Measurements from ENCODE around the gene NRIP3.

- TF ChIP-seq, protein P1, sequence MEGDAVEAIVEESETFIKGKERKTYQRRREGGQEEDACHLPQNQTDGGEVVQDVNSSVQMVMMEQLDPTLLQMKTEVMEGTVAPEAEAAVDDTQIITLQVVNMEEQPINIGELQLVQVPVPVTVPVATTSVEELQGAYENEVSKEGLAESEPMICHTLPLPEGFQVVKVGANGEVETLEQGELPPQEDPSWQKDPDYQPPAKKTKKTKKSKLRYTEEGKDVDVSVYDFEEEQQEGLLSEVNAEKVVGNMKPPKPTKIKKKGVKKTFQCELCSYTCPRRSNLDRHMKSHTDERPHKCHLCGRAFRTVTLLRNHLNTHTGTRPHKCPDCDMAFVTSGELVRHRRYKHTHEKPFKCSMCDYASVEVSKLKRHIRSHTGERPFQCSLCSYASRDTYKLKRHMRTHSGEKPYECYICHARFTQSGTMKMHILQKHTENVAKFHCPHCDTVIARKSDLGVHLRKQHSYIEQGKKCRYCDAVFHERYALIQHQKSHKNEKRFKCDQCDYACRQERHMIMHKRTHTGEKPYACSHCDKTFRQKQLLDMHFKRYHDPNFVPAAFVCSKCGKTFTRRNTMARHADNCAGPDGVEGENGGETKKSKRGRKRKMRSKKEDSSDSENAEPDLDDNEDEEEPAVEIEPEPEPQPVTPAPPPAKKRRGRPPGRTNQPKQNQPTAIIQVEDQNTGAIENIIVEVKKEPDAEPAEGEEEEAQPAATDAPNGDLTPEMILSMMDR (conservative IDR thresholded peaks at IDR 0.05; ENCODE audit: low read depth, low read length) = no peak
- no peak for TF ChIP-seq EZH2 (IDR thresholded peaks at IDR 0.05; ENCODE audit: low read length, unreplicated experiment)
Measured at GRCh38 chr11:9041747-9042146, 37.9 kb upstream of the NRIP3 start.

Data from PC-3 (cell line).